Thyroid gland (tissue), 4 donors: ENCODE measurements around the gene POLR2M. TPM values are rescaled to one million over a fixed set of nuclear protein-coding genes. Genes with fewer than 3 reads are reported as not detected.

Experiments used
- DNase-seq, 2 donors: peaks; one replicate each; pipeline ENCODE4 v3.0.0-alpha.2; 2019
- H3K27ac ChIP-seq, 3 donors: fragments of 200-600 bp; sonication (generic); 1 replicate in 2 of 3; 2 replicates in 1 of 3; pipeline ENCODE4 v1.5.1; 2016 to 2019; ENCODE audit warnings: mild to moderate bottlenecking in 1 of 3, moderate library complexity in 1 of 3
- H3K27me3 ChIP-seq: fragments of 200-600 bp; sonication (generic); one replicate; pipeline ENCODE4 v1.5.1; 2019
- H3K36me3 ChIP-seq, 2 donors: fragments of 200-600 bp; sonication (generic); one replicate each; pipeline ENCODE4 v1.5.1; 2016 to 2019
- H3K4me1 ChIP-seq, 2 donors: fragments of 200-600 bp; sonication (generic); one replicate each; pipeline ENCODE4 v1.5.1; 2017 to 2019
- H3K4me3 ChIP-seq, 3 donors: fragments of 200-600 bp; sonication (generic); replicated peaks in 1 of 3; 1 replicate in 2 of 3; 2 replicates in 1 of 3; pipeline ENCODE4 v1.5.1; 2016; ENCODE audit warnings: mild to moderate bottlenecking in 1 of 3
- H3K9me3 ChIP-seq: fragments of 200-600 bp; sonication (generic); one replicate; pipeline ENCODE4 v1.5.1; 2017
- CTCF ChIP-seq, 6 experiments: fragments of 200-600 bp in 3 of 6; fragments of 450-650 bp in 3 of 6; sonication (generic) in 3 of 6; IDR thresholded peaks; one replicate each; pipeline ENCODE4 v1.5.1; 2016 to 2019; ENCODE audit warnings: antibody characterized with exemption in 6 of 6, mild to moderate bottlenecking in 2 of 6, inconsistent platforms in 1 of 6, moderate library complexity in 1 of 6
- POLR2A ChIP-seq, 2 donors: fragments of 450-650 bp; IDR thresholded peaks; one replicate each; pipeline ENCODE4 v1.6.1; 2017; ENCODE audit warnings: antibody characterized with exemption in 2 of 2, mild to moderate bottlenecking in 2 of 2, moderate library complexity in 1 of 2
- WGBS, 2 donors: methylation state at CpG; one replicate each; pipeline ENCODE4 v1.1.5; 2017; 5-methylcytosine and 5-hydroxymethylcytosine counted together
- intact Hi-C: fragments of 100-400 bp; cut with DNase I; formaldehyde crosslinking; loops from one replicate; pipeline ENCODE4 v1.15.1; 2023
- total RNA-seq, 4 donors: library from RNA; depleted of rRNA; stranded (reverse); fragments of >200 nt; gene quantifications; one replicate each; pipeline ENCODE4 v1.2.3, GENCODE V29; 2016

POLR2M gene
- total RNA-seq, 4 donors from 2014 or later = 63.2 to 269 (median 70.6) TPM

- 88 to 90% methylated on average over 4 of the region's 4 CpGs for WGBS, 2 donors
- intact Hi-C loops = no loop called here
These were observed 33.5 kb downstream of the POLR2M start for GRCh38 chr15:57740048-57740447.

GRCh38 chr15:57741089-57741488 is 34.6 kb downstream of the POLR2M start:
- no peak for DNase-seq
- Histone ChIP-seq H3K9me3 (no peaks in the 10 kb centered on the region), H3K36me3 (no peaks in the 10 kb centered on the region), H3K27ac (no peak overlapping the region), H3K27me3 (no peaks in the 10 kb centered on the region), H3K4me3 (no peak overlapping the region), H3K4me1 (no peaks in the 10 kb centered on the region)
- intact Hi-C loops = no loop called here
- WGBS, 2 donors = 83 to 87% methylated on average over 3 of the region's 3 CpGs
- TF ChIP-seq POLR2A (IDR thresholded peaks at IDR 0.05) = no peak
- no peak for TF ChIP-seq CTCF (IDR thresholded peaks at IDR 0.05)

More at GRCh38 chr15:57740048-57740447, 33.5 kb downstream of the POLR2M start:
- Histone ChIP-seq H3K27me3 (no peaks in the 10 kb centered on the region), H3K36me3 (no peaks in the 10 kb centered on the region), H3K9me3 (no peaks in the 10 kb centered on the region), H3K27ac (no peak overlapping the region), H3K4me1 (no peaks in the 10 kb centered on the region), H3K4me3 (no peak overlapping the region)
- DNase-seq = no peak
- TF ChIP-seq CTCF (IDR thresholded peaks at IDR 0.05) (no peak), POLR2A (IDR thresholded peaks at IDR 0.05) (no peak)

- no peaks in the 10 kb centered on the region for H3K9me3 ChIP-seq
- H3K27me3 ChIP-seq = no peaks in the 10 kb centered on the region
- intact Hi-C loops = no loop called here
- no peaks in the 10 kb centered on the region for H3K4me1 ChIP-seq
- TF ChIP-seq CTCF (IDR thresholded peaks at IDR 0.05) (no peak), POLR2A (IDR thresholded peaks at IDR 0.05) (no peak)
- H3K27ac ChIP-seq = no peak overlapping the region
- H3K4me3 ChIP-seq = no peak overlapping the region
- WGBS, 2 donors = 90 to 92% methylated on average over 4 of the region's 4 CpGs
- DNase-seq = no peak
- H3K36me3 ChIP-seq = no peaks in the 10 kb centered on the region
These were observed 36.9 kb downstream of the POLR2M start for GRCh38 chr15:57743424-57743823.

GRCh38 chr15:57746786-57747185 is 40.3 kb downstream of the POLR2M start:
- TF ChIP-seq CTCF (IDR thresholded peaks at IDR 0.05) (no peak), POLR2A (IDR thresholded peaks at IDR 0.05) (no peak)
- no peaks in the 10 kb centered on the region for H3K9me3 ChIP-seq
- intact Hi-C loops = no loop called here
- H3K36me3 ChIP-seq = no peaks in the 10 kb centered on the region
- peak overlapping the region in 2 of 3 donors; percentile 1 to 2 for H3K4me3 ChIP-seq
- 53 to 72% methylated on average over 9 of the region's 9 CpGs for WGBS, 2 donors
- H3K27ac ChIP-seq = no peak overlapping the region
- DNase-seq = no peak
- no peaks in the 10 kb centered on the region for H3K4me1 ChIP-seq
- no peaks in the 10 kb centered on the region for H3K27me3 ChIP-seq

- no peaks in the 10 kb centered on the region for H3K9me3 ChIP-seq
- no peak for TF ChIP-seq POLR2A (IDR thresholded peaks at IDR 0.05)
- no peak for TF ChIP-seq CTCF (IDR thresholded peaks at IDR 0.05)
- H3K27me3 ChIP-seq = no peaks in the 10 kb centered on the region
- 28 to 37% methylated on average over 12 to 13 of the region's 13 CpGs for WGBS, 2 donors
- no peaks in the 10 kb centered on the region for H3K36me3 ChIP-seq
- peak overlapping the region in 2 of 3 donors; percentile 1 to 2 for H3K4me3 ChIP-seq
- intact Hi-C loops = no loop called here
- H3K27ac ChIP-seq = no peak overlapping the region
- H3K4me1 ChIP-seq = no peaks in the 10 kb centered on the region
- DNase-seq = peak; percentile 28 to 60
These were observed 40.8 kb downstream of the POLR2M start for GRCh38 chr15:57747206-57747896.
